Transverse colon (tissue), 4 donors: ENCODE measurements around the gene OLA1. TPM values are rescaled to one million over a fixed set of nuclear protein-coding genes. Genes with fewer than 3 reads are reported as not detected.

Experiments used
- DNase-seq: peaks from one replicate; pipeline ENCODE4 v3.0.0-alpha.2; 2019
- H3K27ac ChIP-seq, 4 donors: fragments of 200-600 bp; sonication (generic); 2 replicates each; pipeline ENCODE4 v1.5.1; 2016 to 2018; ENCODE audit warnings: inconsistent platforms in 4 of 4
- H3K27me3 ChIP-seq: fragments of 200-600 bp; sonication (generic); 2 replicates; pipeline ENCODE4 v1.5.1; 2017; ENCODE audit warnings: inconsistent platforms
- H3K36me3 ChIP-seq, 4 donors: fragments of 200-600 bp; sonication (generic); 2 replicates each; pipeline ENCODE4 v1.5.1; 2017 to 2019; ENCODE audit warnings: inconsistent platforms in 4 of 4
- H3K4me1 ChIP-seq, 4 donors: fragments of 200-600 bp; sonication (generic); 2 replicates each; pipeline ENCODE4 v1.5.1; 2017 to 2020; ENCODE audit warnings: inconsistent platforms in 4 of 4
- H3K4me3 ChIP-seq, 4 donors: fragments of 200-600 bp; sonication (generic); 1 replicate in 1 of 4; 2 replicates in 3 of 4; pipeline versions ENCODE4 v1.5.1 to v1.6.1; 2017 to 2019; ENCODE audit warnings: inconsistent platforms in 4 of 4
- H3K9me3 ChIP-seq, 2 donors: fragments of 200-600 bp; sonication (generic); 2 replicates each; pipeline ENCODE4 v1.5.1; 2017 to 2019; ENCODE audit warnings: inconsistent platforms in 2 of 2
- EP300 ChIP-seq: sonication (generic); formaldehyde crosslinking; IDR thresholded peaks from one replicate; pipeline ENCODE4 v1.6.1; 2017; ENCODE audit warnings: antibody characterized with exemption, low read depth
- POLR2A ChIP-seq: fragments of 450-650 bp; IDR thresholded peaks from one replicate; pipeline ENCODE4 v1.6.1; 2016; ENCODE audit warnings: antibody characterized with exemption, mild to moderate bottlenecking, moderate library complexity
- POLR2AphosphoS5 ChIP-seq, 3 donors: sonication (generic); formaldehyde crosslinking; IDR thresholded peaks; one replicate each; pipeline ENCODE4 v1.6.1; 2016; ENCODE audit warnings: antibody characterized with exemption in 3 of 3
- WGBS, 2 donors: methylation state at CpG; one replicate each; pipeline ENCODE4 v1.1.5; 2018; ENCODE audit warnings: low coverage in 1 of 2; 5-methylcytosine and 5-hydroxymethylcytosine counted together
- in situ Hi-C, 4 donors: fragments of 200-750 bp; cut with MboI; loops; one replicate each; pipeline versions ENCODE4 v1.15.0 to v1.15.1; 2017; ENCODE audit warnings: low sequenced_read_pairs in 3 of 4, low pct_ligation_motif_present in 1 of 4, low pct_unique_long_range_greater_than_20kb in 1 of 4
- intact Hi-C: fragments of 100-400 bp; cut with DNase I; formaldehyde crosslinking; loops from one replicate; pipeline ENCODE4 v1.15.1; 2023; ENCODE audit warnings: low total_unique reads
- total RNA-seq, 4 donors: library from RNA; depleted of rRNA; stranded (reverse); fragments of >200 nt; gene quantifications; one replicate each; pipeline ENCODE4 v1.1.0, GENCODE V29; 2016
- TF ChIP-seq, protein P1 (sequence below), 5 experiments: fragments of 200-600 bp in 3 of 5; fragments of 450-650 bp in 2 of 5; sonication (generic) in 3 of 5; IDR thresholded peaks; 1 replicate in 2 of 5; 2 replicates in 3 of 5; pipeline ENCODE4 v1.5.1; 2016 to 2017; ENCODE audit warnings: antibody characterized with exemption in 5 of 5, inconsistent platforms in 3 of 5, mild to moderate bottlenecking in 2 of 5, moderate library complexity in 1 of 5

OLA1 gene
- total RNA-seq, 4 donors from 2014 or later, result 6.7 to 47.7 (median 37.1) TPM

- Histone ChIP-seq H3K27ac (peak overlapping the region in 1 of 4 donors; percentile 32), H3K9me3 (no peaks in the 10 kb centered on the region), H3K36me3 (no peaks in the 10 kb centered on the region), H3K4me1 (peaks cover 4 to 19% (median 10%) of the 10 kb centered on the region in 4 donors), H3K27me3 (no peaks in the 10 kb centered on the region), H3K4me3 (no peak overlapping the region)
- TF ChIP-seq, protein P1, sequence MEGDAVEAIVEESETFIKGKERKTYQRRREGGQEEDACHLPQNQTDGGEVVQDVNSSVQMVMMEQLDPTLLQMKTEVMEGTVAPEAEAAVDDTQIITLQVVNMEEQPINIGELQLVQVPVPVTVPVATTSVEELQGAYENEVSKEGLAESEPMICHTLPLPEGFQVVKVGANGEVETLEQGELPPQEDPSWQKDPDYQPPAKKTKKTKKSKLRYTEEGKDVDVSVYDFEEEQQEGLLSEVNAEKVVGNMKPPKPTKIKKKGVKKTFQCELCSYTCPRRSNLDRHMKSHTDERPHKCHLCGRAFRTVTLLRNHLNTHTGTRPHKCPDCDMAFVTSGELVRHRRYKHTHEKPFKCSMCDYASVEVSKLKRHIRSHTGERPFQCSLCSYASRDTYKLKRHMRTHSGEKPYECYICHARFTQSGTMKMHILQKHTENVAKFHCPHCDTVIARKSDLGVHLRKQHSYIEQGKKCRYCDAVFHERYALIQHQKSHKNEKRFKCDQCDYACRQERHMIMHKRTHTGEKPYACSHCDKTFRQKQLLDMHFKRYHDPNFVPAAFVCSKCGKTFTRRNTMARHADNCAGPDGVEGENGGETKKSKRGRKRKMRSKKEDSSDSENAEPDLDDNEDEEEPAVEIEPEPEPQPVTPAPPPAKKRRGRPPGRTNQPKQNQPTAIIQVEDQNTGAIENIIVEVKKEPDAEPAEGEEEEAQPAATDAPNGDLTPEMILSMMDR (IDR thresholded peaks at IDR 0.05), result no peak
- no peak for TF ChIP-seq EP300
- TF ChIP-seq POLR2A, result no peak
- TF ChIP-seq POLR2AphosphoS5 (IDR thresholded peaks at IDR 0.05), result no peak
- 83 to 87% methylated on average over 3 to 4 of the region's 4 CpGs for WGBS, 2 donors
- in situ Hi-C loops (loop anchor here in 2 of 4 donors (25.0 kb wide), 1 partner anchor 639 kb away; no protein-coding TSS in a partner anchor), intact Hi-C loops (no loop called here)
- no peak for DNase-seq
Measured at GRCh38 chr2:174051068-174051467, 197.3 kb downstream of the OLA1 start.

DNA sequence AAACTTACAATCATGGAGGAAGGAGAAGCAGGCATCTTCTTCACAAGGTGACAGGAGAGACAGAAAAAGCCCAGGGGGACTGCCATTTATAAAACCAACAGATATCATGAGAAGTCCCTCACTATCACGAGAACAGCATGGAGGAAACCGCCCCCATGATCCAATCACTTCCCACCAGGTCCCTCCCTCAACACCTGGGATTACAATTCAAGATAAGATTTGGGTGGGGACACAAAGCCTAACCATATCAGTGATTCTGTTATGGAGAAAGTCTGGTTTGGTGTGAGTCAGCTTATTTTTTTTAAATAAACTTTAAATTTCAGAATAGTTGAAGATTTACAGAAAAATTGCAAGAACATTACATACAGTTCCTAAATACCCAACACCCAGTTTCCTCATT, 198.4 kb downstream of the OLA1 start:
- intact Hi-C loops, result no loop called here
- no peak for DNase-seq
- no peaks in the 10 kb centered on the region for H3K27me3 ChIP-seq
- in situ Hi-C loops, result loop anchor here in 2 of 4 donors (25.0 kb wide), 2 partner anchors 163 to 638 kb away; no protein-coding TSS in a partner anchor
- no peaks in the 10 kb centered on the region for H3K36me3 ChIP-seq
- WGBS, 2 donors, result 52% methylated on average over 2 of the region's 2 CpGs; no CpG with 5 or more reads in 1 of the 2 donors
- TF ChIP-seq POLR2AphosphoS5 (IDR thresholded peaks at IDR 0.05) (no peak), POLR2A (no peak), EP300 (no peak)
- TF ChIP-seq, protein P1 (IDR thresholded peaks at IDR 0.05), result no peak
- peaks cover 4 to 19% (median 10%) of the 10 kb centered on the region in 4 donors for H3K4me1 ChIP-seq
- no peak overlapping the region for H3K4me3 ChIP-seq
- H3K27ac ChIP-seq, result no peak overlapping the region
- H3K9me3 ChIP-seq, result no peaks in the 10 kb centered on the region

DNA sequence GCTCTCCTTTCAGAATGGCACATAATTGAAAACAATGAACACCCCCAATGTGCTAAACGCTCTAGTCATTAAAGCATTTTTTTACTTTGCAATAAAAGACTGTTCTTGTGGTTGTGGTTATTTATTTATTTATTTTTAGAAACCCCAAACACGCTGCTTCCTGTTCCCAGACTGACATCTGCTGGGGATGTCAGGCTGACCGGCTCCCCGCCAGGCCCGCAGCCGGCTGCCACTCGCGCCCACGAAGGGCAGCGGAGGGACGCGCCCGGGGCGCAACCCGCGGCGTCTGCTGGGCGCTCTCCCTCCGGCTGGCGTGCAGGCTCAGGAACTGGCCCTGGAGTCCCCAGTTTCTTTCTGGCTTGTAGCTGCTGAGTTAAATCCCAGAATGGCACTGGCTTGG, 200.1 kb downstream of the OLA1 start:
- 54 to 78% methylated on average over 2 to 20 of the region's 20 CpGs for WGBS, 2 donors
- no peak overlapping the region for H3K4me3 ChIP-seq
- no peaks in the 10 kb centered on the region for H3K27me3 ChIP-seq
- no peak overlapping the region for H3K27ac ChIP-seq
- no peak for TF ChIP-seq POLR2AphosphoS5 (IDR thresholded peaks at IDR 0.05)
- TF ChIP-seq EP300, result no peak
- no peak for TF ChIP-seq POLR2A
- TF ChIP-seq, protein P1 (IDR thresholded peaks at IDR 0.05), result no peak
- intact Hi-C loops (no loop called here), in situ Hi-C loops (loop anchor here in 1 of 4 donors (25.0 kb wide), 1 partner anchor 161 kb away; no protein-coding TSS in a partner anchor)
- DNase-seq, result no peak
- H3K36me3 ChIP-seq, result no peaks in the 10 kb centered on the region
- peaks cover 4 to 12% (median 10%) of the 10 kb centered on the region in 4 donors for H3K4me1 ChIP-seq
- no peaks in the 10 kb centered on the region for H3K9me3 ChIP-seq

- Histone ChIP-seq H3K4me3 (no peak overlapping the region), H3K4me1 (peaks cover 4 to 12% (median 10%) of the 10 kb centered on the region in 4 donors), H3K27me3 (no peaks in the 10 kb centered on the region), H3K9me3 (no peaks in the 10 kb centered on the region), H3K36me3 (no peaks in the 10 kb centered on the region), H3K27ac (no peak overlapping the region)
- in situ Hi-C loops (loop anchor here in 1 of 4 donors (25.0 kb wide), 1 partner anchor 160 kb away; no protein-coding TSS in a partner anchor), intact Hi-C loops (no loop called here)
- no peak for DNase-seq
- no peak for TF ChIP-seq POLR2A
- TF ChIP-seq EP300, result no peak
- TF ChIP-seq POLR2AphosphoS5 (IDR thresholded peaks at IDR 0.05), result no peak
- TF ChIP-seq, protein P1 (IDR thresholded peaks at IDR 0.05), result no peak
- WGBS, 2 donors, result 95% methylated on average over 9 of the region's 9 CpGs; no CpG with 5 or more reads in 1 of the 2 donors
Measured at GRCh38 chr2:174047746-174048145, 200.6 kb downstream of the OLA1 start.
